NCI-H748 treated with DMSO at 0.1 percent for 48 hours (cell line): ENCODE results near the gene APOC1.

Experiments used
- DNase-seq: peaks from one replicate; lab custom pipeline; 2025; lab: John Stamatoyannopoulos, UW

APOC1 gene

GRCh38 chr19:44955505-44956439 is 41.4 kb downstream of the APOC1 start:
- DNase-seq: no peak

- DNase-seq: no peak
Measured at GRCh38 chr19:44957526-44957925, 43.1 kb downstream of the APOC1 start.

- DNase-seq: no peak
Measured at GRCh38 chr19:44958090-44958489, 43.7 kb downstream of the APOC1 start.

GRCh38 chr19:44959691-44960090 is 45.3 kb downstream of the APOC1 start:
- no peak for DNase-seq

GRCh38 chr19:44960906-44961728 is 46.7 kb downstream of the APOC1 start:
- DNase-seq: no peak

DNA sequence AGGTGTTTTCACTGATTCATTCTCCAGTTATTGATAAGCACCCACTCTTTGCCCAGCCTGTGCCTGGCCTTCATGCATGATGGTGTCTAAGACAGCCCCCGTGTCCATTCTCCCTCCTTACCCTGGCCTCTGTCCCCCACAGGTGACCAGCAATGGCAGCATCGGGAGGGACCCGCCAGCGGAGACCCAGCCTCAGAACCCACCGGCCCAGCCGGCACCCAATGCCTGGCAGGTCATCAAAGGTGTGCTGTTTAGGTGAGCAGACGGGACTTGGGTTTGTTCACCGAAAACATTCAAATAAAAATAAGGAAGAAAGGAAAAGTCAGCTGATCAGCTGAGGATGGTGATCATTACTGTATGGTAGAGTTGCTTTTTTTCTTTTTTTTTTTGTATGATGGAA is 47.4 kb downstream of the APOC1 start:
- no peak for DNase-seq

- DNase-seq: no peak
Measured at GRCh38 chr19:44968118-44968517, 53.7 kb downstream of the APOC1 start.

- no peak for DNase-seq
Measured at GRCh38 chr19:44968670-44969069, 54.3 kb downstream of the APOC1 start.
